Kidney epithelial cell (primary cell): ENCODE measurements around the gene CSNK2A3. TPM values are rescaled to one million over a fixed set of nuclear protein-coding genes. Genes with fewer than 3 reads are reported as not detected.

Experiments
- DNase-seq: peaks from one replicate; pipeline ENCODE4 v3.0.0-alpha.2; 2010; ENCODE audit warnings: low read depth
- H3K27me3 ChIP-seq: 2 replicates; pipeline ENCODE4 v1.6.0; 2011; ENCODE audit warnings: low read length; ENCODE audit not compliant: control insufficient read depth, insufficient read depth
- H3K36me3 ChIP-seq: 2 replicates; pipeline ENCODE4 v1.5.1; 2011; ENCODE audit warnings: low read length; ENCODE audit not compliant: control insufficient read depth, insufficient read depth
- H3K4me3 ChIP-seq: 2 replicates; pipeline ENCODE4 v1.5.1; 2011; ENCODE audit warnings: low read depth, mild to moderate bottlenecking, control low read depth, low read length
- CTCF ChIP-seq: IDR thresholded peaks from 2 replicates; pipeline ENCODE4 v1.5.1; 2011; ENCODE audit warnings: mild to moderate bottlenecking, moderate library complexity, low read length, control low read depth, inconsistent platforms; ENCODE audit not compliant: insufficient read depth, poor library complexity, severe bottlenecking
- total RNA-seq: library from RNA; depleted of rRNA; stranded (reverse); fragments of >200 nt; gene quantifications from 2 replicates; pipeline ENCODE4 v1.2.3, GENCODE V29; 2015

CSNK2A3 gene
- total RNA-seq, 1 donor from 2014 or later: 3.4 TPM

GRCh38 chr11:11302565-11302964, 50.5 kb downstream of the CSNK2A3 start:
- DNase-seq: no peak
- TF ChIP-seq CTCF: no peak
- no peaks in the 10 kb centered on the region for H3K36me3 ChIP-seq
- H3K27me3 ChIP-seq: no peaks in the 10 kb centered on the region
- no peak overlapping the region for H3K4me3 ChIP-seq
